Prostate gland (tissue), 2 donors: ENCODE results near the gene CCDC149. TPM values are rescaled to one million over a fixed set of nuclear protein-coding genes. Genes with fewer than 3 reads are reported as not detected.

Experiments used
- DNase-seq: peaks from one replicate; pipeline ENCODE4 v3.0.0-alpha.2; 2019; ENCODE audit warnings: low spot score
- H3K27ac ChIP-seq, 2 donors: fragments of 200-600 bp; sonication (generic); 2 replicates each; pipeline ENCODE4 v1.5.1; 2017 to 2019
- H3K27me3 ChIP-seq: fragments of 200-600 bp; sonication (generic); replicated peaks from 2 replicates; pipeline ENCODE4 v1.5.1; 2019; ENCODE audit not compliant: insufficient read depth
- H3K36me3 ChIP-seq, 2 donors: fragments of 200-600 bp; sonication (generic); 1 replicate in 1 of 2; 2 replicates in 1 of 2; pipeline versions ENCODE4 v1.5.1 to v1.8.1; 2017 to 2019
- H3K4me1 ChIP-seq: fragments of 200-600 bp; sonication (generic); replicated peaks from 2 replicates; pipeline ENCODE4 v1.5.1; 2019
- H3K4me3 ChIP-seq, 2 donors: fragments of 200-600 bp; sonication (generic); 2 replicates each; pipeline ENCODE4 v1.5.1; 2017 to 2019
- H3K9me3 ChIP-seq: fragments of 200-600 bp; sonication (generic); 2 replicates; pipeline ENCODE4 v1.5.1; 2017
- CTCF ChIP-seq, 4 experiments: fragments of 200-600 bp in 2 of 4; fragments of 450-650 bp in 2 of 4; sonication (generic) in 2 of 4; IDR thresholded peaks; 1 replicate in 3 of 4; 2 replicates in 1 of 4; pipeline ENCODE4 v1.5.1; 2016 to 2019; ENCODE audit warnings: antibody characterized with exemption in 4 of 4, mild to moderate bottlenecking in 2 of 4, moderate library complexity in 2 of 4
- POLR2A ChIP-seq: fragments of 450-650 bp; IDR thresholded peaks from one replicate; pipeline ENCODE4 v1.6.1; 2016; ENCODE audit warnings: antibody characterized with exemption, mild to moderate bottlenecking
- POLR2AphosphoS5 ChIP-seq: sonication (generic); formaldehyde crosslinking; IDR thresholded peaks from one replicate; pipeline ENCODE4 v1.6.1; 2017; ENCODE audit warnings: antibody characterized with exemption
- WGBS: methylation state at CpG from one replicate; pipeline ENCODE4 v1.1.5; 2018; 5-methylcytosine and 5-hydroxymethylcytosine counted together
- intact Hi-C: fragments of 100-400 bp; cut with DNase I; formaldehyde crosslinking; loops from one replicate; pipeline ENCODE4 v1.14.2; 2022
- total RNA-seq, 2 donors: library from RNA; depleted of rRNA; stranded (reverse); fragments of >200 nt; gene quantifications; one replicate each; pipeline ENCODE4 v1.1.0, GENCODE V29; 2016

Gene CCDC149
- total RNA-seq, 2 donors from 2014 or later, result 14.0 to 19.6 TPM

- H3K36me3 ChIP-seq, result no peaks in the 10 kb centered on the region
- intact Hi-C loops, result no loop called here
- no peaks in the 10 kb centered on the region for H3K27me3 ChIP-seq
- TF ChIP-seq CTCF (IDR thresholded peaks at IDR 0.05) (no peak), POLR2AphosphoS5 (no peak), POLR2A (no peak)
- H3K4me3 ChIP-seq, result no peak overlapping the region
- 83% methylated on average over 3 of the region's 3 CpGs for WGBS
- no peak for DNase-seq
- H3K27ac ChIP-seq, result no peak overlapping the region
- H3K9me3 ChIP-seq, result no peaks in the 10 kb centered on the region
- no peaks in the 10 kb centered on the region for H3K4me1 ChIP-seq
Observed at GRCh38 chr4:24887881-24888430, 24.9 kb downstream of the CCDC149 start.

GRCh38 chr4:24886596-24886995 is 26.2 kb downstream of the CCDC149 start:
- H3K9me3 ChIP-seq, result no peaks in the 10 kb centered on the region
- H3K27ac ChIP-seq, result no peak overlapping the region
- intact Hi-C loops, result no loop called here
- no peaks in the 10 kb centered on the region for H3K36me3 ChIP-seq
- 81% methylated on average over 3 of the region's 3 CpGs for WGBS
- H3K4me3 ChIP-seq, result no peak overlapping the region
- no peaks in the 10 kb centered on the region for H3K4me1 ChIP-seq
- TF ChIP-seq POLR2A (no peak), CTCF (IDR thresholded peaks at IDR 0.05) (no peak), POLR2AphosphoS5 (no peak)
- no peaks in the 10 kb centered on the region for H3K27me3 ChIP-seq
- no peak for DNase-seq

GRCh38 chr4:24885342-24885741 is 27.5 kb downstream of the CCDC149 start:
- 89% methylated on average over 8 of the region's 8 CpGs for WGBS
- H3K27ac ChIP-seq, result no peak overlapping the region
- no peak for DNase-seq
- intact Hi-C loops, result no loop called here
- no peak overlapping the region for H3K4me3 ChIP-seq
- no peak for TF ChIP-seq CTCF (IDR thresholded peaks at IDR 0.05)
- TF ChIP-seq POLR2A, result no peak
- no peak for TF ChIP-seq POLR2AphosphoS5
- H3K36me3 ChIP-seq, result no peaks in the 10 kb centered on the region
- H3K27me3 ChIP-seq, result no peaks in the 10 kb centered on the region
- H3K9me3 ChIP-seq, result no peaks in the 10 kb centered on the region
- H3K4me1 ChIP-seq, result no peaks in the 10 kb centered on the region

- TF ChIP-seq CTCF (IDR thresholded peaks at IDR 0.05), result no peak
- TF ChIP-seq POLR2A, result no peak
- TF ChIP-seq POLR2AphosphoS5, result no peak
- Histone ChIP-seq H3K4me3 (no peak overlapping the region), H3K27ac (no peak overlapping the region), H3K9me3 (no peaks in the 10 kb centered on the region), H3K36me3 (no peaks in the 10 kb centered on the region), H3K27me3 (no peaks in the 10 kb centered on the region), H3K4me1 (no peaks in the 10 kb centered on the region)
- DNase-seq, result no peak
- intact Hi-C loops, result no loop called here
- WGBS, result 79% methylated on average over 8 of the region's 8 CpGs
Observed at GRCh38 chr4:24884902-24885301, 27.9 kb downstream of the CCDC149 start.

GRCh38 chr4:24881508-24882196 is 31.2 kb downstream of the CCDC149 start:
- 78% methylated on average over 3 of the region's 3 CpGs for WGBS
- no peak overlapping the region for H3K27ac ChIP-seq
- H3K4me3 ChIP-seq, result no peak overlapping the region
- no peaks in the 10 kb centered on the region for H3K9me3 ChIP-seq
- TF ChIP-seq POLR2A (no peak), POLR2AphosphoS5 (no peak), CTCF (IDR thresholded peaks at IDR 0.05) (no peak)
- no peaks in the 10 kb centered on the region for H3K4me1 ChIP-seq
- no peaks in the 10 kb centered on the region for H3K36me3 ChIP-seq
- no peaks in the 10 kb centered on the region for H3K27me3 ChIP-seq
- intact Hi-C loops, result no loop called here
- no peak for DNase-seq
